GM23338 (cell line): ENCODE measurements around the gene RHBDD2. TPM values are rescaled to one million over a fixed set of nuclear protein-coding genes. Genes with fewer than 3 reads are reported as not detected.

ENCODE experiments used
- ATAC-seq: fragments of 200-7000 bp; cut with Tn5 transposase; 3 replicates; pipeline ENCODE4 v1.9.1; 2020
- DNase-seq: peaks from one replicate; pipeline ENCODE4 v3.0.0-alpha.2; 2015; ENCODE audit warnings: low spot score
- H2AFZ ChIP-seq: fragments of 200-600 bp; sonication (generic); 2 replicates; pipeline ENCODE4 v1.8.0; 2016; ENCODE audit warnings: antibody characterized with exemption, mild to moderate bottlenecking, moderate library complexity
- H3F3A ChIP-seq: fragments of 200-600 bp; sonication (generic); replicated peaks from 2 replicates; pipeline ENCODE4 v1.8.0; 2017; ENCODE audit warnings: antibody characterized with exemption, mixed run types, low read depth
- H3K27ac ChIP-seq: fragments of 200-600 bp; sonication (generic); 2 replicates; pipeline ENCODE4 v1.6.1; 2016; ENCODE audit warnings: low read depth
- H3K27me3 ChIP-seq: fragments of 200-600 bp; sonication (generic); 2 replicates; pipeline ENCODE4 v1.8.0; 2016; ENCODE audit warnings: mild to moderate bottlenecking, mixed run types, moderate library complexity; ENCODE audit not compliant: insufficient read depth
- H3K36me3 ChIP-seq: fragments of 200-600 bp; sonication (generic); 2 replicates; pipeline ENCODE4 v1.8.0; 2016; ENCODE audit warnings: mild to moderate bottlenecking; ENCODE audit not compliant: insufficient read depth
- H3K4me1 ChIP-seq: fragments of 200-600 bp; sonication (generic); 2 replicates; pipeline ENCODE4 v1.8.0; 2016; ENCODE audit warnings: mild to moderate bottlenecking, moderate library complexity; ENCODE audit not compliant: insufficient read depth
- H3K4me2 ChIP-seq: fragments of 200-600 bp; sonication (generic); 2 replicates; pipeline ENCODE4 v1.7.1; 2017; ENCODE audit warnings: mixed run types
- H3K4me3 ChIP-seq: fragments of 200-600 bp; sonication (generic); 2 replicates; pipeline ENCODE4 v1.6.1; 2016; ENCODE audit warnings: mixed run types
- H3K79me2 ChIP-seq: fragments of 200-600 bp; sonication (generic); replicated peaks from 2 replicates; pipeline ENCODE4 v1.8.0; 2017; ENCODE audit warnings: mild to moderate bottlenecking; ENCODE audit not compliant: insufficient read depth
- H3K9me2 ChIP-seq: fragments of 200-600 bp; sonication (generic); 2 replicates; pipeline ENCODE4 v1.8.0; 2017; ENCODE audit not compliant: insufficient read depth
- H4K20me1 ChIP-seq: fragments of 200-600 bp; sonication (generic); replicated peaks from 2 replicates; pipeline ENCODE4 v1.8.0; 2017; ENCODE audit warnings: mild to moderate bottlenecking; ENCODE audit not compliant: insufficient read depth
- H3K27ac Mint-ChIP-seq: 2 replicates; pipeline ENCODE4 v1.8.0; 2020; ENCODE audit warnings: inconsistent platforms, mild to moderate bottlenecking, moderate library complexity, mixed read lengths
- H3K27me3 Mint-ChIP-seq: 3 replicates; pipeline ENCODE4 v1.8.0; 2022; ENCODE audit warnings: low read depth, mild to moderate bottlenecking, moderate library complexity, mixed read lengths, inconsistent platforms; ENCODE audit not compliant: insufficient read depth, poor library complexity
- H3K36me3 Mint-ChIP-seq: 3 replicates; pipeline ENCODE4 v1.8.0; 2021; ENCODE audit warnings: low read depth, mild to moderate bottlenecking, inconsistent platforms, moderate library complexity, mixed read lengths
- H3K4me1 Mint-ChIP-seq: 3 replicates; pipeline ENCODE4 v1.8.0; 2020; ENCODE audit warnings: mild to moderate bottlenecking, inconsistent platforms, mixed read lengths
- H3K4me3 Mint-ChIP-seq: 3 replicates; pipeline ENCODE4 v1.8.0; 2021; ENCODE audit warnings: moderate library complexity, mild to moderate bottlenecking, inconsistent platforms, mixed read lengths
- H3K9me3 Mint-ChIP-seq: 3 replicates; pipeline ENCODE4 v1.8.0; 2020; ENCODE audit warnings: moderate library complexity, mild to moderate bottlenecking, inconsistent platforms, mixed read lengths
- CREB1 ChIP-seq: fragments of 250-450 bp; sonication (Bioruptor Pico); IDR thresholded peaks from 2 replicates; pipeline ENCODE4 v1.5.0; 2020; ENCODE audit warnings: low read depth, mild to moderate bottlenecking, moderate library complexity
- EZH2 ChIP-seq: fragments of 200-600 bp; sonication (generic); IDR thresholded peaks from one replicate; pipeline ENCODE4 v1.8.0; 2017; ENCODE audit warnings: antibody characterized with exemption, mild to moderate bottlenecking, low read depth; ENCODE audit not compliant: unreplicated experiment
- EZH2phosphoT487 ChIP-seq: fragments of 200-600 bp; sonication (generic); IDR thresholded peaks from one replicate; pipeline ENCODE4 v1.8.1; 2018; ENCODE audit warnings: antibody characterized with exemption; ENCODE audit not compliant: unreplicated experiment
- JUNB ChIP-seq: IDR thresholded peaks from one replicate; pipeline ENCODE4 v1.6.1; 2016; ENCODE audit warnings: antibody characterized with exemption; ENCODE audit not compliant: unreplicated experiment
- NANOG ChIP-seq: IDR thresholded peaks from 2 replicates; pipeline ENCODE4 v1.6.1; 2016; ENCODE audit warnings: antibody characterized with exemption, borderline replicate concordance
- POLR2AphosphoS5 ChIP-seq: IDR thresholded peaks from 2 replicates; pipeline ENCODE4 v1.6.1; 2016; ENCODE audit warnings: antibody characterized with exemption, low read depth
- STAT1 ChIP-seq: IDR thresholded peaks from one replicate; pipeline ENCODE4 v1.6.1; 2016; ENCODE audit warnings: antibody characterized with exemption; ENCODE audit not compliant: unreplicated experiment
- ZNF114 ChIP-seq: fragments of 250-450 bp; sonication (Bioruptor Pico); IDR thresholded peaks from 2 replicates; pipeline ENCODE4 v1.5.0; 2020; ENCODE audit warnings: mild to moderate bottlenecking, moderate library complexity
- ZNF331 ChIP-seq: fragments of 250-450 bp; sonication (Bioruptor Pico); IDR thresholded peaks from 2 replicates; pipeline ENCODE4 v1.5.0; 2020; ENCODE audit warnings: low read depth, mild to moderate bottlenecking, moderate library complexity
- polyA plus RNA-seq: library from polyadenylated mRNA; unstranded; fragments of >200 nt; fragmentation: Nextera tagmentation; extraction: Ambion mirVana; gene quantifications from 2 replicates; pipeline ENCODE4 v1.2.1, GENCODE V29; 2016
- total RNA-seq: library from RNA; depleted of rRNA; stranded (reverse); fragments of >200 nt; shearing (Covaris generic); gene quantifications from 2 replicates; pipeline ENCODE4 v1.2.3, GENCODE V29; 2014
- TF ChIP-seq, protein P1 (sequence below): IDR thresholded peaks from 2 replicates; pipeline ENCODE4 v1.6.1; 2016; ENCODE audit warnings: antibody characterized with exemption
- TF ChIP-seq, protein P2 (sequence below): fragments of 250-450 bp; sonication (Bioruptor Pico); IDR thresholded peaks from 2 replicates; pipeline ENCODE4 v1.5.0; 2020; ENCODE audit warnings: mild to moderate bottlenecking, moderate library complexity
- TF ChIP-seq, protein P3 (sequence below): IDR thresholded peaks from one replicate; pipeline ENCODE4 v1.6.1; 2018; ENCODE audit warnings: antibody characterized with exemption; ENCODE audit not compliant: unreplicated experiment
- TF ChIP-seq, protein P4 (sequence below), 2 experiments: fragments of 200-600 bp in 1 of 2; sonication (generic) in 1 of 2; conservative IDR thresholded peaks; 2 replicates each; pipeline versions ENCODE4 v1.5.1 to v1.6.1; 2016 to 2017; ENCODE audit warnings: antibody characterized with exemption in 2 of 2, low read depth in 2 of 2, mild to moderate bottlenecking in 2 of 2, moderate library complexity in 1 of 2

Gene RHBDD2
- total and polyA plus RNA-seq, 2 experiments from 2014 or later: 23.1 to 25.7 TPM

DNA sequence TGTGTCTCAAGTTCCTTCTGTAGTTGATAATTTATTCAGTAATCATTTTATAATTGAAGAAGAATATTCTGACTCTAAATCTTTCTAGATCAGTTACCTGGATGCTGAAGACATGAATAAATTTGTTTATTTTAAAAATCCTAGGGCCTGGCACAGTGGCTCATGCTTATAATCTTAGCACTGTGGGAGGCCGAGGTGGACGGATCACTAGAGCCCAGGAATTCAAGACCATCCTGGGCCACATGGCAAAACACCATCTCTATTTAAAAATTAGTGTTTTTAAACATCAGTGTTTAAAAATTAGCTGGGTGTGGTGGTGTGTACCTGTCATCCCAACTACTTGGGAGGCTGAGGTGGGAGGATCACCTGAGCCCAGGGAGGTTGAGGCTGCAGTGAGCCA is 45.4 kb downstream of the RHBDD2 start:
- H3K27me3 ChIP-seq: no peaks in the 10 kb centered on the region
- H3K79me2 ChIP-seq: peaks cover 100% of the 10 kb centered on the region
- ATAC-seq (no peak), DNase-seq (no peak)
- no peak overlapping the region for H3K4me3 ChIP-seq
- no peaks in the 10 kb centered on the region for H3K36me3 ChIP-seq
- peaks cover 13% of the 10 kb centered on the region for H3K27me3 Mint-ChIP-seq
- no peaks in the 10 kb centered on the region for H3K9me2 ChIP-seq
- no peaks in the 10 kb centered on the region; the same call in 2 of the 3 replicates for H3K9me3 Mint-ChIP-seq
- H3F3A ChIP-seq: no peaks in the 10 kb centered on the region
- H3K4me3 Mint-ChIP-seq: no peak overlapping the region
- no peak overlapping the region for H3K4me2 ChIP-seq
- H3K27ac Mint-ChIP-seq: no peak overlapping the region
- H3K4me1 ChIP-seq: no peaks in the 10 kb centered on the region
- no peak overlapping the region for H2AFZ ChIP-seq
- no peak overlapping the region for H3K27ac ChIP-seq
- peaks cover 58% of the 10 kb centered on the region for H4K20me1 ChIP-seq
- TF ChIP-seq EZH2 (no peak), NANOG (no peak), CREB1 (CRISPR knock-in tag) (no peak), STAT1 (no peak), POLR2AphosphoS5 (no peak), ZNF114 (no peak), EZH2phosphoT487 (no peak), ZNF331 (CRISPR knock-in tag) (no peak), JUNB (no peak)
- TF ChIP-seq, protein P1, sequence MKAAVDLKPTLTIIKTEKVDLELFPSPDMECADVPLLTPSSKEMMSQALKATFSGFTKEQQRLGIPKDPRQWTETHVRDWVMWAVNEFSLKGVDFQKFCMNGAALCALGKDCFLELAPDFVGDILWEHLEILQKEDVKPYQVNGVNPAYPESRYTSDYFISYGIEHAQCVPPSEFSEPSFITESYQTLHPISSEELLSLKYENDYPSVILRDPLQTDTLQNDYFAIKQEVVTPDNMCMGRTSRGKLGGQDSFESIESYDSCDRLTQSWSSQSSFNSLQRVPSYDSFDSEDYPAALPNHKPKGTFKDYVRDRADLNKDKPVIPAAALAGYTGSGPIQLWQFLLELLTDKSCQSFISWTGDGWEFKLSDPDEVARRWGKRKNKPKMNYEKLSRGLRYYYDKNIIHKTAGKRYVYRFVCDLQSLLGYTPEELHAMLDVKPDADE: no peak
- TF ChIP-seq, protein P2, sequence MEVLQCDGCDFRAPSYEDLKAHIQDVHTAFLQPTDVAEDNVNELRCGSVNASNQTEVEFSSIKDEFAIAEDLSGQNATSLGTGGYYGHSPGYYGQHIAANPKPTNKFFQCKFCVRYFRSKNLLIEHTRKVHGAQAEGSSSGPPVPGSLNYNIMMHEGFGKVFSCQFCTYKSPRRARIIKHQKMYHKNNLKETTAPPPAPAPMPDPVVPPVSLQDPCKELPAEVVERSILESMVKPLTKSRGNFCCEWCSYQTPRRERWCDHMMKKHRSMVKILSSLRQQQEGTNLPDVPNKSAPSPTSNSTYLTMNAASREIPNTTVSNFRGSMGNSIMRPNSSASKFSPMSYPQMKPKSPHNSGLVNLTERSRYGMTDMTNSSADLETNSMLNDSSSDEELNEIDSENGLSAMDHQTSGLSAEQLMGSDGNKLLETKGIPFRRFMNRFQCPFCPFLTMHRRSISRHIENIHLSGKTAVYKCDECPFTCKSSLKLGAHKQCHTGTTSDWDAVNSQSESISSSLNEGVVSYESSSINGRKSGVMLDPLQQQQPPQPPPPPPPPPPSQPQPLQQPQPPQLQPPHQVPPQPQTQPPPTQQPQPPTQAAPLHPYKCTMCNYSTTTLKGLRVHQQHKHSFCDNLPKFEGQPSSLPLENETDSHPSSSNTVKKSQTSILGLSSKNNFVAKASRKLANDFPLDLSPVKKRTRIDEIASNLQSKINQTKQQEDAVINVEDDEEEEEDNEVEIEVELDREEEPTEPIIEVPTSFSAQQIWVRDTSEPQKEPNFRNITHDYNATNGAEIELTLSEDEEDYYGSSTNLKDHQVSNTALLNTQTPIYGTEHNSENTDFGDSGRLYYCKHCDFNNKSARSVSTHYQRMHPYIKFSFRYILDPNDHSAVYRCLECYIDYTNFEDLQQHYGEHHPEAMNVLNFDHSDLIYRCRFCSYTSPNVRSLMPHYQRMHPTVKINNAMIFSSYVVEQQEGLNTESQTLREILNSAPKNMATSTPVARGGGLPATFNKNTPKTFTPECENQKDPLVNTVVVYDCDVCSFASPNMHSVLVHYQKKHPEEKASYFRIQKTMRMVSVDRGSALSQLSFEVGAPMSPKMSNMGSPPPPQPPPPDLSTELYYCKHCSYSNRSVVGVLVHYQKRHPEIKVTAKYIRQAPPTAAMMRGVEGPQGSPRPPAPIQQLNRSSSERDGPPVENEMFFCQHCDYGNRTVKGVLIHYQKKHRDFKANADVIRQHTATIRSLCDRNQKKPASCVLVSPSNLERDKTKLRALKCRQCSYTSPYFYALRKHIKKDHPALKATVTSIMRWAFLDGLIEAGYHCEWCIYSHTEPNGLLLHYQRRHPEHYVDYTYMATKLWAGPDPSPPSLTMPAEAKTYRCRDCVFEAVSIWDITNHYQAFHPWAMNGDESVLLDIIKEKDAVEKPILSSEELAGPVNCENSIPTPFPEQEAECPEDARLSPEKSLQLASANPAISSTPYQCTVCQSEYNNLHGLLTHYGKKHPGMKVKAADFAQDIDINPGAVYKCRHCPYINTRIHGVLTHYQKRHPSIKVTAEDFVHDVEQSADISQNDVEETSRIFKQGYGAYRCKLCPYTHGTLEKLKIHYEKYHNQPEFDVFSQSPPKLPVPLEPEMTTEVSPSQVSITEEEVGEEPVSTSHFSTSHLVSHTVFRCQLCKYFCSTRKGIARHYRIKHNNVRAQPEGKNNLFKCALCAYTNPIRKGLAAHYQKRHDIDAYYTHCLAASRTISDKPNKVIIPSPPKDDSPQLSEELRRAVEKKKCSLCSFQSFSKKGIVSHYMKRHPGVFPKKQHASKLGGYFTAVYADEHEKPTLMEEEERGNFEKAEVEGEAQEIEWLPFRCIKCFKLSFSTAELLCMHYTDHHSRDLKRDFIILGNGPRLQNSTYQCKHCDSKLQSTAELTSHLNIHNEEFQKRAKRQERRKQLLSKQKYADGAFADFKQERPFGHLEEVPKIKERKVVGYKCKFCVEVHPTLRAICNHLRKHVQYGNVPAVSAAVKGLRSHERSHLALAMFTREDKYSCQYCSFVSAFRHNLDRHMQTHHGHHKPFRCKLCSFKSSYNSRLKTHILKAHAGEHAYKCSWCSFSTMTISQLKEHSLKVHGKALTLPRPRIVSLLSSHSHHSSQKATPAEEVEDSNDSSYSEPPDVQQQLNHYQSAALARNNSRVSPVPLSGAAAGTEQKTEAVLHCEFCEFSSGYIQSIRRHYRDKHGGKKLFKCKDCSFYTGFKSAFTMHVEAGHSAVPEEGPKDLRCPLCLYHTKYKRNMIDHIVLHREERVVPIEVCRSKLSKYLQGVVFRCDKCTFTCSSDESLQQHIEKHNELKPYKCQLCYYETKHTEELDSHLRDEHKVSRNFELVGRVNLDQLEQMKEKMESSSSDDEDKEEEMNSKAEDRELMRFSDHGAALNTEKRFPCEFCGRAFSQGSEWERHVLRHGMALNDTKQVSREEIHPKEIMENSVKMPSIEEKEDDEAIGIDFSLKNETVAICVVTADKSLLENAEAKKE: no peak
- TF ChIP-seq, protein P3, sequence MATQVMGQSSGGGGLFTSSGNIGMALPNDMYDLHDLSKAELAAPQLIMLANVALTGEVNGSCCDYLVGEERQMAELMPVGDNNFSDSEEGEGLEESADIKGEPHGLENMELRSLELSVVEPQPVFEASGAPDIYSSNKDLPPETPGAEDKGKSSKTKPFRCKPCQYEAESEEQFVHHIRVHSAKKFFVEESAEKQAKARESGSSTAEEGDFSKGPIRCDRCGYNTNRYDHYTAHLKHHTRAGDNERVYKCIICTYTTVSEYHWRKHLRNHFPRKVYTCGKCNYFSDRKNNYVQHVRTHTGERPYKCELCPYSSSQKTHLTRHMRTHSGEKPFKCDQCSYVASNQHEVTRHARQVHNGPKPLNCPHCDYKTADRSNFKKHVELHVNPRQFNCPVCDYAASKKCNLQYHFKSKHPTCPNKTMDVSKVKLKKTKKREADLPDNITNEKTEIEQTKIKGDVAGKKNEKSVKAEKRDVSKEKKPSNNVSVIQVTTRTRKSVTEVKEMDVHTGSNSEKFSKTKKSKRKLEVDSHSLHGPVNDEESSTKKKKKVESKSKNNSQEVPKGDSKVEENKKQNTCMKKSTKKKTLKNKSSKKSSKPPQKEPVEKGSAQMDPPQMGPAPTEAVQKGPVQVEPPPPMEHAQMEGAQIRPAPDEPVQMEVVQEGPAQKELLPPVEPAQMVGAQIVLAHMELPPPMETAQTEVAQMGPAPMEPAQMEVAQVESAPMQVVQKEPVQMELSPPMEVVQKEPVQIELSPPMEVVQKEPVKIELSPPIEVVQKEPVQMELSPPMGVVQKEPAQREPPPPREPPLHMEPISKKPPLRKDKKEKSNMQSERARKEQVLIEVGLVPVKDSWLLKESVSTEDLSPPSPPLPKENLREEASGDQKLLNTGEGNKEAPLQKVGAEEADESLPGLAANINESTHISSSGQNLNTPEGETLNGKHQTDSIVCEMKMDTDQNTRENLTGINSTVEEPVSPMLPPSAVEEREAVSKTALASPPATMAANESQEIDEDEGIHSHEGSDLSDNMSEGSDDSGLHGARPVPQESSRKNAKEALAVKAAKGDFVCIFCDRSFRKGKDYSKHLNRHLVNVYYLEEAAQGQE: no peak
- TF ChIP-seq, protein P4, sequence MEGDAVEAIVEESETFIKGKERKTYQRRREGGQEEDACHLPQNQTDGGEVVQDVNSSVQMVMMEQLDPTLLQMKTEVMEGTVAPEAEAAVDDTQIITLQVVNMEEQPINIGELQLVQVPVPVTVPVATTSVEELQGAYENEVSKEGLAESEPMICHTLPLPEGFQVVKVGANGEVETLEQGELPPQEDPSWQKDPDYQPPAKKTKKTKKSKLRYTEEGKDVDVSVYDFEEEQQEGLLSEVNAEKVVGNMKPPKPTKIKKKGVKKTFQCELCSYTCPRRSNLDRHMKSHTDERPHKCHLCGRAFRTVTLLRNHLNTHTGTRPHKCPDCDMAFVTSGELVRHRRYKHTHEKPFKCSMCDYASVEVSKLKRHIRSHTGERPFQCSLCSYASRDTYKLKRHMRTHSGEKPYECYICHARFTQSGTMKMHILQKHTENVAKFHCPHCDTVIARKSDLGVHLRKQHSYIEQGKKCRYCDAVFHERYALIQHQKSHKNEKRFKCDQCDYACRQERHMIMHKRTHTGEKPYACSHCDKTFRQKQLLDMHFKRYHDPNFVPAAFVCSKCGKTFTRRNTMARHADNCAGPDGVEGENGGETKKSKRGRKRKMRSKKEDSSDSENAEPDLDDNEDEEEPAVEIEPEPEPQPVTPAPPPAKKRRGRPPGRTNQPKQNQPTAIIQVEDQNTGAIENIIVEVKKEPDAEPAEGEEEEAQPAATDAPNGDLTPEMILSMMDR (conservative IDR thresholded peaks at IDR 0.05; ENCODE audit: low read depth in 2 of 2): no peak
- peaks cover 6% of the 10 kb centered on the region; the same call in 2 of the 3 replicates for H3K4me1 Mint-ChIP-seq
- H3K36me3 Mint-ChIP-seq: peaks cover 21% of the 10 kb centered on the region
